Measurements from ENCODE around the gene LRRC47.

GRCh38 chr1:3759796-3760195 is 36.5 kb downstream of the LRRC47 start:
- TF ChIP-seq, protein P1, sequence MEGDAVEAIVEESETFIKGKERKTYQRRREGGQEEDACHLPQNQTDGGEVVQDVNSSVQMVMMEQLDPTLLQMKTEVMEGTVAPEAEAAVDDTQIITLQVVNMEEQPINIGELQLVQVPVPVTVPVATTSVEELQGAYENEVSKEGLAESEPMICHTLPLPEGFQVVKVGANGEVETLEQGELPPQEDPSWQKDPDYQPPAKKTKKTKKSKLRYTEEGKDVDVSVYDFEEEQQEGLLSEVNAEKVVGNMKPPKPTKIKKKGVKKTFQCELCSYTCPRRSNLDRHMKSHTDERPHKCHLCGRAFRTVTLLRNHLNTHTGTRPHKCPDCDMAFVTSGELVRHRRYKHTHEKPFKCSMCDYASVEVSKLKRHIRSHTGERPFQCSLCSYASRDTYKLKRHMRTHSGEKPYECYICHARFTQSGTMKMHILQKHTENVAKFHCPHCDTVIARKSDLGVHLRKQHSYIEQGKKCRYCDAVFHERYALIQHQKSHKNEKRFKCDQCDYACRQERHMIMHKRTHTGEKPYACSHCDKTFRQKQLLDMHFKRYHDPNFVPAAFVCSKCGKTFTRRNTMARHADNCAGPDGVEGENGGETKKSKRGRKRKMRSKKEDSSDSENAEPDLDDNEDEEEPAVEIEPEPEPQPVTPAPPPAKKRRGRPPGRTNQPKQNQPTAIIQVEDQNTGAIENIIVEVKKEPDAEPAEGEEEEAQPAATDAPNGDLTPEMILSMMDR (IDR thresholded peaks at IDR 0.05; ENCODE audit: low read depth, low read length), result no peak
- no peak for TF ChIP-seq EZH2phosphoT487 (IDR thresholded peaks at IDR 0.05; ENCODE audit: low read depth)

All from OCI-LY3 (cell line).